SJCRH30 (cell line): ENCODE measurements around the gene RNF207. TPM values are rescaled to one million over a fixed set of nuclear protein-coding genes. Genes with fewer than 3 reads are reported as not detected.
A peak's percentile ranks its signal among the peaks of the same experiment; 100 is the strongest.

Experiments
- DNase-seq, 2 experiments: peaks; one replicate each; pipeline ENCODE4 v3.0.0-alpha.2; 2015 to 2020
- H3K27ac ChIP-seq: fragments of 250-450 bp; sonication (Bioruptor Pico); 2 replicates; pipeline ENCODE4 v1.5.1; 2020; ENCODE audit warnings: mild to moderate bottlenecking, moderate library complexity
- H3K27me3 ChIP-seq: fragments of 250-450 bp; sonication (Bioruptor Pico); 2 replicates; pipeline ENCODE4 v1.5.1; 2020; ENCODE audit warnings: mild to moderate bottlenecking, moderate library complexity
- H3K36me3 ChIP-seq: fragments of 250-450 bp; sonication (Bioruptor Pico); 2 replicates; pipeline ENCODE4 v1.5.1; 2020; ENCODE audit warnings: mild to moderate bottlenecking, moderate library complexity
- H3K4me1 ChIP-seq: fragments of 250-450 bp; sonication (Bioruptor Pico); 2 replicates; pipeline ENCODE4 v1.5.1; 2020; ENCODE audit warnings: mild to moderate bottlenecking, moderate library complexity
- H3K4me3 ChIP-seq: fragments of 250-450 bp; sonication (Bioruptor Pico); 2 replicates; pipeline ENCODE4 v1.5.1; 2020; ENCODE audit warnings: mild to moderate bottlenecking, moderate library complexity
- H3K9me3 ChIP-seq: fragments of 250-450 bp; sonication (Bioruptor Pico); replicated peaks from 2 replicates; pipeline ENCODE4 v1.5.1; 2020; ENCODE audit warnings: mild to moderate bottlenecking, moderate library complexity
- total RNA-seq: library from RNA; depleted of rRNA; stranded (reverse); fragments of >200 nt; shearing (Covaris generic); gene quantifications from 2 replicates; pipeline ENCODE4 v1.2.3, GENCODE V29; 2014

The RNF207 gene
- total RNA-seq, 1 experiment from 2014 or later, result not detected

DNA sequence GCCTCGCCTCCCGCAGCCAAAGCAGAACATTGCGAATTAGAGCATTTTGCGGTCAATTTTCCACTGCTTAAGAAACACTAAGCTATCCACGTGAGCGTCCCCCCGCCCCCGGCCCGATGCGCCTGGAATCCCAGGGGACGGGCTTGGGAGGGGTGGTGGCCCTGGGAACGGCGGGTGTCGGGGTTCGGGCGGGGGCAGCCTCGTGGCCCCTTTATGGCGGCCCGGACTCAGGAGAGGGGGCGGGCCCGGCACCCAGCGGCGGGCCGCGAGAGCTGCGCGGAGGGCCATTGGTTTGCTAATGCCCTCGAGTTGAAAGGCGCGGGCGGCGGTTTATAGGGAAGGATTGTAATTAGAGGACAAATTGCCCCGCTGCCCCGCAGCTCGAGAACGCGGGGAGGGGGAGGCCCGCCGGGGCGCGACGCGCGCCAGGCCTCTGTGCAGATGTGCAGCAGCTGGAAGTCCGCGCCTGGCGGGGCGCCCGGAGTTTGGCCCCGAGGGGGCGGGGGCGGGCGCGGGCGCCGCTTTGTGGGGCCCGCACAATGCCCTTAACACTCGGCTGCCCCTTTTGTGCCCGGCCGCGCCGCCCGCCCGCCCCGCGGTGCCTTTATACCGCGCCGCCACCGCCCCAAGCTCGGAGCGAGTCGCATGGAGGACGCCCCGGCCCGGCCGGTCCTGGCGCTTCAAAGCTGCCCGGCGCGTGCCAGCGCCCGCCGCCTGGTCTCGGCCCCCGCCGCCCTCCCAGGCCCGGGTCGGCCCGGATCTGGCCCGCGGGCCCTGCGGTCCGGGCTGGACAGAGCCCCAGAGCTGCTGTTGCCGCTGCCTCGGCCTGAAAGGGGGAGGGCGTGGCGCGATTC is 36.2 kb downstream of the RNF207 start:
- Histone ChIP-seq H3K9me3 (no peaks in the 10 kb centered on the region), H3K4me1 (peaks cover 3% of the 10 kb centered on the region), H3K27ac (no peak overlapping the region), H3K27me3 (peaks cover 18% of the 10 kb centered on the region; the same call in 1 of the 2 replicates), H3K4me3 (peak overlapping the region; percentile 34), H3K36me3 (no peaks in the 10 kb centered on the region)
- peak in 1 of 2 experiments; percentile 40 for DNase-seq

DNA sequence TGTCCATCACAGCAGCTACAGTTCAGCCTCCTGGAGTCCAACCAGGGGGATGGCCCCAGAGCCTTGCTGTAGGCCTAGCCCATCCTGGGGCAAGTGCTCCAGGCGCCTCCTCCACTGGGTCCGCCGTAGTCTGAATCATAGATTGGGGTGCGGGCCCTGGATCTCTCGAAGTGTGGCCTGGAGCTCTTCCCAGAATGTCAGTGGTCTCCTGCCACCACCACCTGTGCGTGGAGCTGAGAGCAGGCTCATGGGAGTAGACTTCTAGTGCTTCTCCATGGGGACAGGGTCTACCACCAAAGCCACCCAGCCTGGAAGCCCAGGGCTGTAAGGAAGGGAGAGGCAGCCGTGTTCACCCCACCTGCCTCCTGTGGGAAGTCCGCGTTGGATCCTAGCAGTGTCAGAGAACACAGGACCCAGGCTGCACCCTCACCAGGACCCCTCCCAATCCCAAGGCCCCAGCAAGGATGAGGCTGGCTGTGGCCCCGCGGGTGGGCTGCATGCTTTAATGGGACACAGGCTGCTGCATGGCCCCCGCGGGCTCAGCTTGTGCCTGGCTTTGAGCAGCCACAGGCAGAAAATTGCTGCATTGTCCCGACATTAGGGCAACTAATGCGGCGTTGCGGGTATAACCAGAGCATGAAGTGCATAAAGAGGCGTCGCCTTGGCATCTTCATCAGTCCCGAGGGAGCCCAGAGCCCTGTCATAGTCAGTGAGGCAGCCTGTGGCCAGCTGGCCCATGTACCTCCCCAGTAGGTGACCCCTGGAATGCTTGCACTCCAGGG is 37.3 kb downstream of the RNF207 start:
- Histone ChIP-seq H3K27me3 (peaks cover 18% of the 10 kb centered on the region; the same call in 1 of the 2 replicates), H3K27ac (no peak overlapping the region), H3K36me3 (no peaks in the 10 kb centered on the region), H3K4me3 (no peak overlapping the region), H3K9me3 (no peaks in the 10 kb centered on the region), H3K4me1 (peaks cover 4% of the 10 kb centered on the region)
- no peak for DNase-seq

DNA sequence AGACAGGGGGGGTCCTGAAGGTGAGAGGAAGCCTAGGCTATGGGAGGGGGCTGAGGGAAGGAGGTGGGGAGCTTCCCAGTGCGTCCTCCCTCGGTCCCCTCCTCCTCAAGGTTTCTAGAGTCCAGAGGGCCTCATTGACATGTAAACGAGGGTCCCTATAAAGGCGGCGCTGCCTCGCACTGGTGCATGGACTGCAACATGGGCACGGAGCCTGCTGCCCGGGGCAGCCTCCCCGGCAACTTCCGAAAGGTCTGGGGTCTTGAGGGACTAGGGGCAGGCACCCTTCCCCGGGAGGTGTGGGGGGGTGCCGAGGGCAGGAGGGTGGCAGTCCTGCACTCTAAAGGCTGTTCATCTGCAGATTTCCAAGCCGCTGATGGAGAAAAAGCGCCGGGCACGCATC is 38.1 kb downstream of the RNF207 start, which contains the start of gene HES3:
TSS of gene HES3 (plus strand) at position 187 of the 400 bp plus-strand sequence. CDS start at position 374, 187 bp downstream.
- no peaks in the 10 kb centered on the region for H3K9me3 ChIP-seq
- H3K36me3 ChIP-seq, result no peaks in the 10 kb centered on the region
- peaks cover 4% of the 10 kb centered on the region for H3K4me1 ChIP-seq
- peaks cover 18% of the 10 kb centered on the region; the same call in 1 of the 2 replicates for H3K27me3 ChIP-seq
- no peak for DNase-seq
- H3K4me3 ChIP-seq, result no peak within 1 kb of the TSS
- H3K27ac ChIP-seq, result no peak within 1 kb of the TSS

DNA sequence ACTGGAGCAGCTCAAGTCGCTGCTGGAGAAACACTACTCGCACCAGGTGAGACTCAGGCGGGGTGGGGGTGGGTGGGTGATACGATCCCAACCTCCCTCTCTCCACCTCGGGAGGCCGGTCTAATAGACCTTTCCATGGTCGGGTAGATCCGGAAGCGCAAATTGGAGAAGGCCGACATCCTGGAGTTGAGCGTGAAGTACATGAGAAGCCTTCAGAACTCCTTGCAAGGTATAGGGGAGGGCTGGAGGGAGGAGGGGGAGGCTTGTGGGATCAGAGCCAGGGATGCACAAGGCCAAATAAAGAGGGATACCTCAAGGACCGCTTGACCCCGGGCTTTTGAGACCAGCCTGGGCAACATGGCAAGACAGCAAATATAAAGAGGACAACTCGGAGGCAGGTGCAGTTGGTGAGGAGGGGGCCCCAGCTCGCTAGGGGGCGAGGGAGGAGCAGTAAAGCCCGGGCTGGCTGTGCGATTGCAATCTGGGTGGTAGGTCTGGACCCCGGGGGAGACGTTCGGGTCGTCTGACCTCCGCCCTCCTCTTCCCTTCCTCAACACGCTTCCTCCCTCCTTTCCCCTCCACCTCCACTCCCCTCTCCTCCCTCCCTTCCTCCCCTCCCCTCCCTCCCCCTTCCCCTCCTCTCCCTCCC is 38.6 kb downstream of the RNF207 start:
- Histone ChIP-seq H3K27me3 (peaks cover 18% of the 10 kb centered on the region; the same call in 1 of the 2 replicates), H3K27ac (no peak overlapping the region), H3K9me3 (no peaks in the 10 kb centered on the region), H3K4me1 (peaks cover 4% of the 10 kb centered on the region), H3K36me3 (no peaks in the 10 kb centered on the region), H3K4me3 (no peak overlapping the region)
- DNase-seq, result no peak

DNA sequence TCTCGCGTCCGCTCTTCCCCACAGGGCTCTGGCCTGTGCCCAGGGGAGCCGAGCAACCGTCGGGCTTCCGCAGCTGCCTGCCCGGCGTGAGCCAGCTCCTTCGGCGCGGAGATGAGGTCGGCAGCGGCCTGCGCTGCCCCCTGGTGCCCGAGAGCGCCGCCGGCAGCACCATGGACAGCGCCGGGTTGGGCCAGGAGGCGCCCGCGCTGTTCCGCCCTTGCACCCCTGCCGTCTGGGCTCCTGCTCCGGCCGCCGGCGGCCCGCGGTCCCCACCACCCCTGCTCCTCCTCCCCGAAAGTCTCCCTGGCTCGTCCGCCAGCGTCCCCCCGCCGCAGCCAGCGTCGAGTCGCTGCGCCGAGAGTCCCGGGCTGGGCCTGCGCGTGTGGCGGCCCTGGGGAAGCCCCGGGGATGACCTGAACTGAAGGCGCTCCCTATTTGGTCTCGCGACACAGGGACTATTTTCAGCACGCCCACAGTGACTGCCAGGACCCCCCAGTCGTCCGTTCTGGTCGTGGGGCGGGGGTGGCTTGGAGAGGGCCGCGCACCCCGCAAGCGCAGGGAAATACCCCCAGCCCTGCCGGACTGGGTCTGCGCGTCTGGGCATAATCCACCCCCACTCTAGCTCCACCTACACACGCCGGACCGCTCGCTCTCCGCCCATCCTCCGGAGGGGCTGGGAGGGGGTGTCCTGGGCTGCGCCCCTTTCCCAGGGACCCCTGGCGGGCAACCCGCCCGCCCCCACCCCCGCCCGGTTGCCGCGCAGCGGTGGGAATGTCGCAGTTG is 39.4 kb downstream of the RNF207 start:
- Histone ChIP-seq H3K27ac (no peak overlapping the region), H3K9me3 (no peaks in the 10 kb centered on the region), H3K36me3 (no peaks in the 10 kb centered on the region), H3K4me1 (peaks cover 4% of the 10 kb centered on the region), H3K4me3 (no peak overlapping the region), H3K27me3 (peaks cover 18% of the 10 kb centered on the region; the same call in 1 of the 2 replicates)
- DNase-seq, result peak; percentile 87 to 92

DNA sequence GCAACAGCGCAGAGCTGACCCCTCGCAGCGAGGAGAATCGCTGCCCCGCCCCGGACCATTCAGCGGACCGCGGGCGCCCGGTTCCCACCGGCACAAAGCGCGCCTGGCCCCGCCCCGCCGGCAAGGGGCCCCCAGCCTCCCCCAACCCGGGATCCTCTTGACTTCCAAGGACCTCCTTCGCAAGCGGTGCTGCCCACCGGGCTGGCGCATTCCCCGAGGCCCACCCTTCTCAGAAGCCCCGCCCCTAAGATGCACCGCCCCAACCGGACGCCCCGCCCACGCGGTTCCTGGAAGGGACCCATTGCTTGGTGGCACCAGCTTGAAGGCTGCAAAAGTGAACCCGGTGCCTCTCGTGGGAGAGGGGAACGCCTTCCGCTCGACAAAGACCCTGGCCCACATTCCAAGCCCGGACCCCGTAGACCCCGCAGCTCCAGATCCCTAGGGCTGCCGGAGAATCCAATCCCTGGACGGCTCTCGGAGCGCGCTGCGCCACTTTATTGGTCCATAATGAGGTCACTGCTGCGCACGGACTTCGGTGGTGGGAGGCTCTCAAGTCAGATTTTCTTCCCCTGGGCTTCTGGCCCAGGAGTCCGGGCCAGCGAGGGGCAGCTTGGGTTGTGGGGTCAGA is 40.1 kb downstream of the RNF207 start:
- H3K27ac ChIP-seq, result no peak overlapping the region
- no peak overlapping the region for H3K4me3 ChIP-seq
- DNase-seq, result peak; percentile 46 to 48
- peaks cover 4% of the 10 kb centered on the region for H3K4me1 ChIP-seq
- peaks cover 17% of the 10 kb centered on the region; the same call in 1 of the 2 replicates for H3K27me3 ChIP-seq
- H3K9me3 ChIP-seq, result no peaks in the 10 kb centered on the region
- no peaks in the 10 kb centered on the region for H3K36me3 ChIP-seq

DNA sequence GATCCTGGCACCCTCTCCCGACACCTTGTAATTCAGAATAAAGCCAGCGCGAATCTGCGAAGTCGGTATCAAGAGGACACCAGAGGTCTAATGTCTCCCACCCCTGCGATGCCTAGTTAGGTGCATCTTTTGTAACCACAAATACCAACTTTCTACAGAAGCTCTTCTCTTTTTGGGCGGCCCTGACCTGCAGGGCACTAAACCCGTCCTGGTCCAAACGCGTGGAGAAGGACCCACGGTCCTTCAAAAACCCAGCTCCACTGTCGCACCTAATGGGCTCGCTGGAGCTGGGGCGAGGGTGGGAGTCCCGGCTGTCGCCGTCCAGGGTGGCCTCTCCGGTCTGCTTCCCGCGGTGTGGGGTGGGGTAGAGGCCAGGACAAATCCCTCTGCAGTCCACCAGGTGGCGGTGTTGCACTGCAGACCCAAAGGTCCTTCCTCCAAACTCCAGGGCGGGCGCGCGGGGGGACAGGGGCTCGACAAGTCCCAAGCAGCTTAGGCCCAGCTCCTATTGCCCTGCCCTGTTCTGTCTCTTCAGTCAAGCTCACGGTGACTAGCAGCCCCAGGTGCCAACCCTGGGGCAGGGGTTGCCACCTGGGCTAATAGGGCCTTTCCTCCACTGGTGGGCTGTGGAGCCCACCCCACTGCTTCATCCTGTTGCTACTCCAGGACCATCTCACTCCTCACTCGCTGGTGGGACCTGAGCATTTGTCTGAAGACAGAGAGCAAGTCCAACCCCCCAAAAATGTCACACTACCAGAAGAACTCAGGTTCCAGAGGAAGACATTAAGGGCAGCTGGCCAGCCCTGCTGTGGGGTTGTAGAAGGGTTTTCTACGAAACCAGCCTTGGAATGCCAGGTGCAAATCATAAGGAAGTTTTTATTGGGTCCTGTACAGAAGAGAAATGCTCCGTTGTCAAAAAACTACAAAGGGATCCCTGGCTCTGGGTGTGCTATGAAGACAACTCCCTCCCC is 40.9 kb downstream of the RNF207 start:
- Histone ChIP-seq H3K36me3 (no peaks in the 10 kb centered on the region; the same call in 1 of the 2 replicates), H3K27me3 (peaks cover 9% of the 10 kb centered on the region; the same call in 1 of the 2 replicates), H3K4me3 (no peak overlapping the region), H3K27ac (no peak overlapping the region), H3K9me3 (no peaks in the 10 kb centered on the region), H3K4me1 (peaks cover 4% of the 10 kb centered on the region)
- peak; percentile 94 to 95 for DNase-seq

DNA sequence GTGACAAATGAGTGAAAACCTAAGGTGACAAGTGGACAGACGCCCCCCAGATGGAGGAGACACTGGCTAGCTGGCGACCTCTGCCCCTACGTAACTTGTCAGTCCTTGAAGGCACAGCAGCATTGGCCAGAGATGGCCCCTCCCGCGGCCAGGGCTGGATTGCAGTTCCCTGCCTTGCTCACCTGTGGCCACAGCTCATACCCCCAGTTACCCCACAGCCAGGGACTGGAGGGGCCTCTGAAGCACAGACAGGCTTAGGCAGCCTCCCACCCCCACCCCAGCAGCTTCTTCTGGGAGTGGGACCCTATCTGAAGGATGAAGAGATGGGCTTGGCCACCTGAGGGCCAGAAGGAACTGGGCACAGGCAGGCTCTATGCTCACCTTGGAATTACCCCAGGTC is 41.7 kb downstream of the RNF207 start:
- no peaks in the 10 kb centered on the region for H3K9me3 ChIP-seq
- H3K27ac ChIP-seq, result no peak overlapping the region
- DNase-seq, result no peak
- H3K4me1 ChIP-seq, result peaks cover 4% of the 10 kb centered on the region
- peaks cover 3% of the 10 kb centered on the region; the same call in 1 of the 2 replicates for H3K36me3 ChIP-seq
- H3K27me3 ChIP-seq, result peaks cover 7% of the 10 kb centered on the region; the same call in 1 of the 2 replicates
- no peak overlapping the region for H3K4me3 ChIP-seq

DNA sequence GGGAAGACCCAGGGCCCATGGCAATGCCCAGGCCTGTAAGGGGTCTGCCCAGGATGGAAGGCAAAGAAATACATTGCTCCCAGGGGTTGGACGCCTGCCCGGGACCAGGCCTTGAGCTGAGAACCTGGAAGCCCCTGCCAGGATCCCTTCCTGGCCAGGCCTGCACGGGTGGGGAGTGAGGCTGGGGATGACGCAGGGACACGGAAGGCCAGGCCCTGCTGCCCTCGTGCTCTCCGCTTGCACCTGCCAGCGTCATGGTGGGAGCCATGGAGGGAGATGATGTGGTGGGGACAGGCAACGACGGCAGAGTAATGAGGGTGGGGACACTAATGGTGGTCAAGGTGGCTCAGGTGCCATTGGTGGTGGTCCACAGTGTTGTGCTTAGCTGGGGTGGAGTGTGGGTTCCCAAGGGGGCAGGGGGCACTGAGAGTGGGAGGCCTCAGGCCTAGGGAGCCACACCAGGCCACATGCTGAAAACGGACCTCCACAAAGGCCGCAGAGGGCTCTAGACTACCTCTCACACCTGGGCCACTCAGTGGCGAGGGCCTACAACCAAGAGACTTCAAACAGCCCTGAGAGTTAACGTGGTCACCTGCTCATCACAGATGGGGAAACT is 42.4 kb downstream of the RNF207 start:
- Histone ChIP-seq H3K27me3 (peaks cover 1% of the 10 kb centered on the region; the same call in 1 of the 2 replicates), H3K36me3 (peaks cover 3% of the 10 kb centered on the region), H3K4me1 (peaks cover 4% of the 10 kb centered on the region), H3K27ac (no peak overlapping the region), H3K9me3 (no peaks in the 10 kb centered on the region), H3K4me3 (no peak overlapping the region)
- no peak for DNase-seq

DNA sequence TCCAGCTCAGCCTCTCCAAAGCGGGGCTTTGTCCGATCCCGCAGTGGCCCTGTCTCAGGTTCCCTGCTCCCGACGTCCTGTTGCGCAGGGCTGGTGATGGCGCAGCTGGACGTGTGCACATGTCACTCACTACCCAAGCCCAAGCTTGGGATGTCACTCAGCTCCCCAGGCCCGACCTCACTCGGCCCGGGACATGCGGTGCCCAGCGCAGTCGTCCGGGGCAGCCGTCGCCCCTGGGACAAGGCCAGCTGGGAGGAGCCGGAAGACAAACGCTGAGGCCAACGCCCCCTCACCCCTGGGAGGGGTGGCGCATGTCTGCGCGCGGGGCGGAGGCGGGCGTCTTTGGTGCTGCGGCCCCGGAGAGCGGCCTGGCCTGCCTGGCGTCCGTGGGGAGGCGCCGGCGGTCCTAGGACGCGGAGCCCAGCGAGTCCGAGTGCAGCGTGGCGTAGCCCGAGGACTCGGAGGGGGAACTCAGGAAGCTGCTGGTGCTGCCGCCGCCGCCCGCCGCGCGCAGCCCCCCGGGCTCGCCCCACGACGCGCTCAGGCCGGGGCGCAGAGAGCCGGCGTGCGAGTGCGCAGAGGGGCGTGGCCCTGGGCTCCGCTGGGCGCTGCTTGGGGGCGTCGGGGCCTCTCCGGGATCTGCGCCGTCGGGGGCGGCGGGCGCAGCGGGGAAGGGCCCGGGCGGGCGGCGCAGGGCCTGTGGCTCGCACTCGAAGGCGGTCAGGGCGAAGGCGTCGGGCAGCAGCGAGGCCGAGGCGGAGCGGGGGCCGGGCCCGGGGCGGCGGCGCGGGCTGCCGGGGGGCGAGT is 43.2 kb downstream of the RNF207 start:
- no peaks in the 10 kb centered on the region for H3K27me3 ChIP-seq
- H3K4me3 ChIP-seq, result no peak overlapping the region
- no peaks in the 10 kb centered on the region for H3K9me3 ChIP-seq
- peaks cover 11% of the 10 kb centered on the region for H3K36me3 ChIP-seq
- no peak for DNase-seq
- H3K27ac ChIP-seq, result no peak overlapping the region
- H3K4me1 ChIP-seq, result peaks cover 4% of the 10 kb centered on the region

DNA sequence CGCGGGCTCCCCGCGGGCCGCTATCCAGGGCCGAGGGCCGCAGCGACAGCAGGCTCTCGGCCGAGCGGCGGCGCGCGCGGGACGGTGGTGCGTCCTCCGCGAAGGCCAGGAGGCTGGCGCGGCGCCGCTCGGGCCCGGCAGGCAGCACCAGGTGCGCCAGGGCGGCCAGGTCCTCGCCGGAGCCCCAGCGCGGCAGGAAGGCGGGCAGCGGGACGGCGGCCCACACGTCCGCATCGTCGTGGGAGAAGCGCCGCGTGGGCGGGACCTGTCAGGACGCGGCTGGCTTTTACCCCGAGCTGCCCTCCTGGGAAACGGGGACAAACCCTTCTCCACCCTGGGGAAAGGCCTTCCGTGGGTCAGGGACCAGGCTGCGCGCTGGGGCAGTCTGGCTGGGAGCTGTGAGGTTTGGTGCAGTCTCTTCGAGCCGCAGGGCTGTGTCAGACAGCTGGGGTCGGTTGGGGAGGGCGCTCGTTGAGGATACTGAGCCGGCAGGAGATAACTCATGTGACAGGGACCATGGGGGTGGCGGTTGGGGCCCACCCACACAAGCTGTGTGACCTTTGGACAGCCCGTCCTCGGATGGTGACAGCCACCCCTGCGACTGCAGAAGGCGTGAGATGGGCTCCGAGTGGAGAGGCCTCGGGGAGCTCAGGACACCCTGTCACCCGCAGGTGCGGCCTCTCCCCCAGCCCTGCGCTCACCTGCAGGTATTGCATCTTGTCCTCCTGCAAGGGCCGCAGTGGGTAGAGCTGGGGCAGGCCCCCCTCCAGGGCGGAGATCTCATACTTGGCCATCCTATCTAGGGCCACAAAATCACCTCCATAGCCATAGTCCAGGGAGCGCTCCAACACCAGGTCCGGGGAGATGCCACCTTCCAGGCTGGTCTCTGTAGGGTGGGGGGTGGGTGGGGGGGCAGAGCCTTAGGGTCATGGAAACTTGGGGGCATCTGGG is 44.1 kb downstream of the RNF207 start:
- Histone ChIP-seq H3K4me3 (no peak overlapping the region), H3K27ac (no peak overlapping the region), H3K9me3 (no peaks in the 10 kb centered on the region), H3K27me3 (no peaks in the 10 kb centered on the region), H3K4me1 (peaks cover 4% of the 10 kb centered on the region), H3K36me3 (peaks cover 16% of the 10 kb centered on the region)
- DNase-seq, result no peak
